Putamen (tissue), 1 donor: ENCODE results near the gene TMEM178B.
"Not testable (repeated sequence)": the region's sequence is repeated elsewhere in the genome, so short reads cannot be mapped to it uniquely, and the experiment has no call there.

ENCODE experiments used
- DNase-seq: peaks from one replicate; pipeline ENCODE4 v3.0.0-alpha.2; 2016; ENCODE audit warnings: low spot score

TMEM178B gene

DNA sequence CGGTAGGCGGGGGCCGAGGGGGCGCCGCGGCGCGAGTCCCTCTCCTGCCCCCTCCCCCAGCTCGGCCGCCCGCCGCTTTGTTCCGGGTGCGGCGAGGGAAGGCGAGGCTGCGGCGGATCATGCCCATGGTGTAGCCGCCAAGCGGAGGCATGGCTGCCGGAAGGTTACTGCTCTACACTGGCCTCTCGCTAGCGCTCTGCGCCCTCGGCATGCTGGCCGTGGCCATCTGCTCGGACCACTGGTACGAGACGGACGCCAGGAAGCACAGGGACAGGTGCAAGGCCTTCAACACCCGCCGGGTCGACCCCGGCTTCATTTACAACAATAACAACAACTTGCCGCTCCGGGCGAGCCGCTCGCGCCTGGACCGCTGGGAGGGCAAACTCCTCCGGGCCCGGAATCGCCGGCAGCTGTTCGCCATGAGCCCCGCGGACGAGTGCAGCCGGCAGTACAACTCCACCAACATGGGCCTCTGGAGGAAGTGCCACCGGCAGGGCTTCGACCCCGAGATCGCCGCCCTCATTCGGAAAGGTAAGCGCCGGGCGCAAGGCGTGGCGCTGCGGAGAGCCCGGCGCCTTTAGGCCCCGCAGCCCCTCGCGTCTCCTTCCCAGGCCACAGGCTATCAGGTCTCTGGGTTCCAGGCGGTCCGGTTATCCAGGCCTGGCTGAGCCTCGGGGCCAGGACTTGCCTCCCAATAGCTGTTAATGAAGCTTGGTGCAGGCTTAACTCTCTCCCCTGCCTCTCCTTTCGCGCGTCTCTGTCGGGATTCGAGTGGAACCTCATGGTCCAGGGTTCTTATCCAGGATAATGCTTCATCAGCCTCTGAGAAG, 513 bp downstream of the TMEM178B start:
- DNase-seq = no peak

DNA sequence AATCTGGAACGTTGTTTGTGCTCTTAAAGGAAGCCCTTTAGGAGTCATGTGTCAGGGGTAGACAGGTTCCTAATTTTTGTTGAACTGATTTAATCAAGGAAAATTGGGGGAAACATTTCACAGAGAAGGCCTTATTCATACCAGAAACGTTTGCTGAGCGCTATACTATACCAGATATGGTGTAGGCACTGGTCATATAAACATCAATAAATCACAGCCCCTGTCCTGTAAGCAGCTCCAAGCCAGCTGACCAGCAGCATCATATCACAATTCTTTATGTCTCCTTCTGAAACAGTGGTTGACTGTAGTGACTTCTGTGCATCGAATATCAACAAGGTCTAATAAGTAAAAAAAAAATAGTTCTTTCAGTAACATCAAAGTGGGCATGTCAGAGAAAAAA, 1.1 kb downstream of the TMEM178B start:
- DNase-seq = no peak

DNA sequence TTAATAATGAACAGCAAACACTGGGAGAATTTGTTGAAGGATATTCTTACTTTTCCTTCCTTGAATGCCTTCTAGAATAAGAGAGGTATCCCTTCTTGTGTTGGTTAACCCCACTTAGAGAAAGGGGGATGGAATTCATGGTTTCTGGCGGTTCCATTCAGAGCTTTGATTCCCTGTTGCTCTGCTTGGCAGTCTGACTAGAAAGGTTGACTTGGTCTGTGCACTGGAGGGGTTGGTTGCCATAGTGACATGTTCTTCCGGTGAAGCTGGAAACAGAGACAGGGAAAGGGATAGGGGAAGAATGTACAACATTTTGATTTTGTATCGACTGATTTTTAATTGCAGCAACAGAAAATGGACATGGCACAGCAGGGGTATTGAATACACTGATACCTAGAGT, 2.5 kb downstream of the TMEM178B start:
- no peak for DNase-seq

DNA sequence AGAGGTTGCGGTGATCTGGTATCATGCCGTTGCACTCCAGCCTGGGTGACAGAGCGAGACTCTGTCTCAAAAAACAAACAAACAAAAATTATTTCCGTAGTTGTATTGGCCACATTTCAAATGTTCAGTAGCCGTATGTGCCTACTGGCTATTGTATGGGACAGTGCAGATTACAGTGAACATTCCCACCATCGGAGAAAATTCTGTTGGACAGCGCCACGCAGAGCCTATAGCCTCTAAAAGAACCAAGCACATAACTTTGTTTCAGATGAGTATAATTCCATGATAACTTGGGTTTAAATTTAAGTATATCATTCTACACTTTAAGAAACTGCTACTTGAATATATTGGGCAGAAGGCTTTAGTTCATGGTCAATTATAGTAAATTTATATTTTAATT, 5.4 kb downstream of the TMEM178B start:
- no peak for DNase-seq

DNA sequence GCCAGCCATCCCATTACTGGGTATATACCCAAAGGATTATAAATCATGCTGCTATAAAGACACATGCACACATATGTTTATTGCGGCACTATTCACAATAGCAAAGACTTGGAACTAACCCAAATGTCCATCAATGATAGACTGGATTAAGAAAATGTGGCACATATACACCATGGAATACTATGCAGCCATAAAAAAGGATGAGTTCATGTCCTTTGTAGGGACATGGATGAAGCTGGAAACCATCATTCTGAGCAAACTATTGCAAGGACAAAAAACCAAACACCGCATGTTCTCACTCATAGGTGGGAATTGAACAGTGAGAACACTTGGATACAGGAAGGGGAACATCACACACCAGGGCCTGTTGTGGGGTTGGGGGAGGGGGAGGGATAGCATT, 15.6 kb downstream of the TMEM178B start:
- not testable (repeated sequence) for DNase-seq

DNA sequence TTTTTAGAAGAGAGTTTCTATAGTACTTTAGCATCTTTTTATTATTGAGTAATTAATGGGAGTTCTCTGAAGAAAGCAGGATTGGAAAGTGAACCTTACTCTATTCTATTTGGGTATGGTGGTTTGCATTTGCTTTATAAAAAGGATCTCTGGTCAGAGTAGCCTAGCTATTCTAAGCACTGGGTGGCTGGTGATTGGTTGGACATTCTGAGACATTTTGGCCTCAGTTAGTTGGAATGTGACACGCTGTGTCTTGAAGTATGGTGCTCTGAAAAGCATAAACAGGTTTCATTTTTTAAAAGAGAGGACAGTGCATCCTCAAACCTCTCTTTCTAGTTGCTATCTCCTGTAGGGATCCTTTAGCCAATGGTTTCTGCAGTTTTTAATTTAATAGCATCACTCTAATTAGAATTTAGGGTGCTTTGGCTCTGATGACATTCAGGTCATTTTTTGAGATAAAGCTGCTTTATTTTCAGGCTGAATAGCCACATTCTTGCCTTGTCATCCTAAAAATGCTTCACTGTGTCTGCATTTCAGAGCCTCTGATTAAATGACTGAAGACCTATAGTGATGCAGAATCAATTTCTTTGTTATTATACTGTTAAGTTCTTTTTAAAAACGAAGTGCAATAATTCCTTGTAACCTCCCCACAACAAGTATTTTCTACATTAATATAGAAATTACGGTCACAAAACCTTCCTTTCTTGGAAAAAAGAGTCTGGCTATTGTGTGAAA, 20.6 kb downstream of the TMEM178B start:
- no peak for DNase-seq

DNA sequence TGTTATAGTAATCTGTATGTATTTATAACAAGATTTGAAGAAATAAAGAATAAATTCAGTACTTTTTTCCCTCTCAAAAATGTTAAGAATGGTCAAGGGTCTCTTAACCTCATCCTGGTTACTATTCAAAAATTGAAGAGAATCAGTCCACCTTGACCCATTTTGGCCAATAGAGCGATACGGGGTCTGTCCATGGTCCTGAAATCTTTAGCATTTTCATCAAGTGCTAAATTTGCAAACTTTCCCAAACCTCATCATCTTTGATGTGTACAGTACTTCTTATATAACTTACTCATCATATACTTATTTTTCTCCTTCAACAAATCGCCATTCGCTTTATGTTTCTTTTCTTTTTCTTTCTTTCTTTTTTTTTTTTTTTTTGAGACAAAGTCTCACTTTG, 23.6 kb downstream of the TMEM178B start:
- no peak for DNase-seq

DNA sequence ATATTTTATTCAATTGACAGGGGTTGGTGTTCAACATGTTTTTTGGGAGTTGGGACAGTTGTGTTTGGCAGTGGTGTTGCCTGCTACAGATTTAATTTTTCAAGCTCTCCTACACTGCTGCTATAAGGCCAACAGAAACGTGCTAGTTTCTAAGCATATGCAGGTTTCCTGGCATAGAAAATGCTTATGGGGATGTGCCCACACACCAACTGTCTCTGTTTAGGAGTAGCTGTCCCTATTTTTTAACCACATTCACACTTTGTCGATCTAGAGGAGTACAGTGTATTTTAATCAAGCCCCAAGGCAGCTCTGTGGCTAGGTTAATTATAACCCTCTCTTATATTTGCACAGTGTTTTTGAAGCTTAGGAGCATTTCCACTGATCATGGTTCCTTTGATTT, 28.6 kb downstream of the TMEM178B start:
- no peak for DNase-seq

DNA sequence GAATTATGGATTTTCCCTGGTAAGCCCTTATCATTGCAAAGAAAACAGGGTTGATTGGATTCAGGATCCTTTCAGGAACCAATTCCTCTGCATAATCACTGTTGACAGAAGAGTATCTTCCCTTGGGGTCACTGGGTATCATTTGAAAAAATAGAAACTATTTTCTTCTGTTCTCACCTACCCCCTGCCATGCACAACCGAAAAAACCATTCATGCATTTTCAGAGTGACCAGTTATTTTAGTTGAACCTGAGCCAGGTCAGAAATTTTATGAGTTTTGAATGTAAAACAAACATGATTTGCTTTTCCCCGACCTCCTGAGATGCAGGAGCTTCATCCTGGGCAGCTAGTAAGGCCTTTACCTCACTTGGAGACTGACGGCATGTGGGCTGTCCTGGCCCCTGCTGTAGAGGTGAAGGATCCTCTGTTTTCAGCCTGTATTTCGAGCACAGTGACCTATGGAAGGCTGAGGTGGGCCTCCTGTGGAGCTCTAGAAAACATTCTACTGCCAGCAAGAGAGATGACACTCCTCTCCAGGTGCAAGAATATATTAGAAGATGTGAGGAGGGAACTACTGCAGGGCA, 30.1 kb downstream of the TMEM178B start:
- DNase-seq = no peak

DNA sequence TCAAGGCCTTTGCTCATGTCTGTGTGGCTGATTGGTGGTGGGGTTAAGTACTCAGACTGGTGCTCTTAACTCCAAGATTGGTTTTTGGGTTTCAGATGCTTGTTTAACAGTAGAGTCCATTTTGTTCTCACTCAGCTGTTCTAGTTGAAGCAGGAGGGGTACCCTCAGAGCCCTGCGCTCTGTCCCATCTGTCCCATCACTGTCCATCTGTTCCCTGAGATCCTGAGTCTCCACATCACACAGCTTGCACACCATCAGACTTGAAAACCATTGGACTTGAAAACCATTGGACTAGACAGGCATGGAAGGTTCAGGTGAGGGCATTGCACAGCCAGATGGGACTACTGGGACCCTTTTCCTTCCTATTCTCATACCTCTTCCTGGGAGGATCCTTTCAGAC, 39.3 kb downstream of the TMEM178B start:
- DNase-seq = no peak

DNA sequence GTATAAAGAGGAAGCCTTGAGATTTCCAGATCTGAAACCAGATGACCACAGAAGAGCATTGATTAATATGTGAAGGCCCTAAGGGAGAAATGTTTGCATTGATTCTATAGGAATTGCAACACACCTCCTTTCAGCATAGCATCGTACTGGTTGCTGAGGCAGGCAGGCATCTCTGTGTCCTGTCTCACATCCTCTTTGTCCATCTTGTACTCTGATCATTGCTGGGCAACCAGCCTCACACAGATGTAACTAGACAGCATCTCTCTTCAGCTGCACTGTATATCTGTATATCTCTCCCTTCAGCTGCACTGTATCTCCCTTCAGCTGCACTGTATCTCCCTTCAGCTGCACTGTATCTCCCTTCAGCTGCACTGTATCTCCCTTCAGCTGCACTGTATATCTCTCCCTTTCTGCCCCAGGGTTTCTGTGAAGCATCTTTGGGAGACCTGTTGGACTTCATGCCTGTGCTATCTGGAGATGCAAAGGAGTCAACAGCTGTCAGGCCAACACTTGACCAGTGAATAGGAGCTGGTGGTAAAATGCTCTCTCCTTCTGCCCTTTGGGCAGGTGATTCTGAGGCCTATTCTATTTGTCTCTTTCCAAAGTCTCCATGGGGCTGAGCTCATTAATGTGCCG, 40.3 kb downstream of the TMEM178B start:
- DNase-seq = no peak

DNA sequence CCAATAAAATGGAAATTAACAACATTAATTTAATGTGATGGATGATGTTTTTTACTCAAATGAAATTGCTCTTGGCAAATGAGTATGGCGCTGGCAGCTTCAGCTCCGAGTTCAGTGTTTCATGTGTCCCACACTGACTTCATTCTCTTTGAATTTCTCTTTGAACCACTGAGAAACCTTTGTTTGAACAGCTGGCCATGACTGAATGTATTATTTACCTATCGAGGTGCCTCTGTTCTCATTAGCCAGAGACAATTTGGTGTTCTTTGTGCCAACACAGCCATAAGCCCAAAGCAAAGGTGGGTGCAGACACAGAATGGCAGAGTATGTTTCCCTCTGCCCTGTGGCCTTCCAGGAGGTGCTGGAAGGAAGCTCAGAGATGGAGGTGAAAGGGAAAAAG, 42.1 kb downstream of the TMEM178B start:
- no peak for DNase-seq

DNA sequence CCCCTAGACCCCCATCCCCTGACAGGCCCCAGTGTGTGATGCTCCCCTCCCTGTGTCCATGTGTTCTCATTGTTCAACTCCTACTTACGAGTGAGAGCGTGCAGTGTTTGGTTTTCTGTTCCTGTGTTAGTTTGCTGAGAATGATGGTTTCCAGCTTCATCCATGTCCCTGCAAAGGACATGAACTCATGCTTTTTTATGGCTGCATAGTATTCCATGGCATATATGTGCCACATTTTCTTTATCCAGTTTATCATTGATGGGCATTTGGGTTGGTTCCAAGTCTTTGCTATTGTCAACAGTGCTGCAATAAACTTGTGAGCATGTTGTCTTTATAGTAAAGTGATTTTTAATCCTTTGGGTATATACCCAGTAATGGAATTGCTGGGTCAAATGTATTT, 42.8 kb downstream of the TMEM178B start:
- not testable (repeated sequence) for DNase-seq

DNA sequence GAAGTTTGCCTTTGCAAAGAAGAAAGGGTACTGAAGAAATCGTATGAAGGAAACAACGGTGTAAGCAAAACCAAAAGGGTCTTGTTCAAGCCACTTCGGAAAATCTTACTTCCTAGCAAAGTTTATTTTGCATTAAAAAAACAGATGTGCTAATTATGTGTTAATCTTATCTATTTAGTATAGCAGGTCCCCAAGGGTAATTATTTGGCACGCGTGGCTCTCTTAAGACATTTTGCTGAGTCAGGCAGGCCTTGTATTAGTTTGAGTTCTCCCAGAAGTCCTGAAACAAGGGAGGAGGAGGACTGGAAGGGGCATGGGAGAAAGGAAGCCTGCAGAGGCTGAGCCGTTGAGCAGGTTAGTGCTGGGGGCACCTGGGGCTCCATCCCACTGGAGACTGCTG, 44.9 kb downstream of the TMEM178B start:
- DNase-seq = no peak

DNA sequence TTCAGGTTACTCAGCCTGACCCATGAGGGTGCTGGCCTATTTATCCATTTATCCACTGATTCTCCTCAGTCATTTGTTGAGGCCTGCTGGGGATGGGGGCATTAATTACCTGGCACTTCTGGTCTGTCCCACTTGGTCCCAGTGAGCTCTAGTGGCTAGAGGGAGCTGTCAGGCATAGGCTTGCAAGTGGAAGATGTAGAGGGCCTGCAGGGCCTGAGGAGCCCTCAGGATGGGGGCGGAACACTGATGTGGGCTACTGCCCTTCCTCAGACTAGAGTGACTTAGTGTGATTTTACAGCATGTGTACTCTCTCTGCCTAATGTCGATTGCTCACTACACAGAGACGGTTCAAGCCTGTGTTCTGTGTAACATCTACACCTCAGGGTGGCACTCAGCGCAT, 45.3 kb downstream of the TMEM178B start:
- DNase-seq = no peak

DNA sequence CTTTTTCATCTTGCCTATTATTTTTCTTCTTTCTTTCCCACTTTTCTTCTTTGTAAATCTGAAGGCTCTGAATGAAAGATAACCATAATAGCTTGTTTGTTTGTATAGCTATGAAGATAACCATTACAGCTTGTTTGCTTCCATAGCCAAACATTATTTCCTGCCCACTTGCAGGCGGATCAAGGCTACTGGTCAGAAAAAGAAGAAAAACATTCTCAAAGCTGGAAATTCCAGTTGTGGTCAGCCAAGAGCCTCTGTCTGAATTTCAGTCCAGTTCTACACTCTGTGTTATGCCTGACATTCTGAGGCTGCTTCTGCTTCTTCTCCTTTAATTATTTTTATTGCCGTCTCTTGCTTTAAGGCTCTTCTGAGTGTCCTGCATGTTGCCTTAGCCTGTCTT, 48.9 kb downstream of the TMEM178B start:
- no peak for DNase-seq

DNA sequence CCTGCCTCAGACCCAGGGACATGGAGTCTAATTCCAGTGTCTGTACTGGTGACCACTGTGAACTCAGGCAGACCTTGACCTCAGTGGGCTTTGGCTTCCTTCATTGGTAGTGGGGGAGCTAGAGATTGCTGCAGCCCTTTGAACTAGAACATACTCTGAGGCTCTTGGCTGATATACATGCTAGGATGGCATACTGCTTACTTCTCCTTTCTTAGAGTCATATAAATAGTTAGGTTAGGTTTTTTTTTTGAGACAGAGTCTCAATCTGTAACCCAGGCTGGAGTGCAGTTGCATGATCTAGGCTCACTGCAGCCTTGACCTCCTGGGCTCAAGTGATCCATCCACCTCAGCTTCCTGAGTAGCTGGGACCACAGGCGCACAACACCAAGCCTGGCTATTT, 49.7 kb downstream of the TMEM178B start:
- no peak for DNase-seq

DNA sequence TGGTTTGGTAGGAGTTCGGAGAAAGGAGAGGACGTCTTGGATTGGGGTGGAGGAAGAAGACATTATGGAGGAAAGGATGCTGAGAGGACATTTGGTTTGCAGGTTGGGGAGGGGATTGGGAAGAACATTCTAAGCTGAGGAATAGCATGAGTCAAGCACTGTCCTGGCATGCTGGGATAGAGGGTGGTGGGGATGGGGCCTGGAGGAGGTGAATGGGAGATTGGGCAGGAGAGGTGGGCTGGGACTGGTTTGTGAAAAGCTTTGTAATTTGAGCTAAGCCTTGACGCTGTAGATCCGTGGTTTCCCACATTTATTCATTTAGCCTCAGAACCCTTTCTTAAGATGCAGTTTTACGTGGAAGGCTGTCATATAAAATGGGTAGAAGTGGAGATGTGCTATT, 52.2 kb downstream of the TMEM178B start:
- no peak for DNase-seq

DNA sequence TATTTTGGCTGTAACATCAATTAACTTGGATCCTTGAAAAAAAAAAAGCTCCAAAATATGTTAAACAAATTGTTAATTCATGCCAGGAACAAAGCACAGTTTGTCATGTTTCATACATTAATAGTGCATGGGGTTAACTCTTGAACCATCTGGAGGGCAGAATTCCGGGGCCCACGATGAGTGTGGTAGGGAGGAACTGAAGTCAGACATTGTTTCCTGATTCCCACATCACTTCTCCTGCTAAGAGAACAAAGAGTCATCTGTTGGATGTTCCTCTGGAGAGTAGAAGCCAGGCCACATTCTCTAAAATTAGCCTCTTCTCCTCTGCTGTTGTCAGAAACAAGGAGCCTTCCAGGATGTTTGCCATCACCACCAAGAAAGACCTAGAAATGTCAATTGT, 54.6 kb downstream of the TMEM178B start:
- DNase-seq = peak; percentile 55

DNA sequence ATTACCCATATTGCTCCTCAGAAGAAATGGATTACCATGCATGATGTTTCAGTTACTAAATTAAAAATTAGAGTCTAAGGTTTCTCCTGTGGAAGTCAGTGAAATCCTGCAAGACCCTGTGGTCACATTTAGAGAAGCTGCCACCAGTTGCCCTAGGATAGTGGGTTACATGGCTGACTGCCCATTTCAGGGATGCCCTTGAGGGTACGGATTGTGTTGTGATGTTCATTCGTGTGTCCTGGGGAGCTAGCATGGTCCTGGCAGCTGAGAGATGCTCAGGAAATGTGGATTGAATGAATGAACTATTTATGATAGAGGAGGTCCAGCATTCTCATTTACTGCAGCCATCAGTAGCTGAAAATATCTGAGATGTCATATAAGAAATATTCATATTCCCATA, 55.1 kb downstream of the TMEM178B start:
- DNase-seq = no peak

DNA sequence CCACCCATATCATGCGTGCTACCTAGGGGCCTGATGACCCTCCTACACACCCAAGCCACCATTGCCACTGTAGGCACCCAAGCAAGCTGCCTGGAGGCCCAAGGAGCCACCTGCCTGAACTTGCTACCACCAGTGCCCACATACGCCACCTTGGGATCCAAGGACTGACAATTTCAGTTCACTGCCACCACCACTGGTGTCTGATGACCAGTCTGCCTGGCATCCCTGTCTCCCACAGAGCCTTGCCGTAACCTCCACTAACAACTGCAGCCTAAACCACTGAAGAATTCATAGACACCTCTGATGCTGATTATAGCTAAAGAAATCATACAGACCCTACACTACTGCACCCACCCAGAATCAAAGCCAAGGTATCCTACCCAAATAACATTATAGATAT, 58.8 kb downstream of the TMEM178B start:
- no peak for DNase-seq

DNA sequence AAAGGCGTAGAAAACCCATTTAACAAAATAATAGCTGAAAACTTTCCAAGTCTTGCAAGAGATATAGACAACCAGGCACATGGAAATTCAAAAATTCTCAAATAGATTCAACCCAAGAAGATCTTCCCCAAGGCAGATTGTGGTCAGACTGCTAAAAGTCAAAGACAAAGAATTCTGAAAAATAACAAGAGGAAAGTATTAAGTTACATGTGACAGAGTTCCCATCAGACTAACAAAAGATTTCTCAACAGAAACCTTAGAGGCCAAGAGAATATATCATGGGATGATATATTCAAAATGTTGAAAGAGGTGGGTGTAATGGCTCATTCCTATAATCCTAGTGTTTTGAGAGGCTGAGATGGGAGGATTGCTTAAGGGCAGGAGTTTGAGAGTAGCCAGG, 59.8 kb downstream of the TMEM178B start:
- DNase-seq = no peak

DNA sequence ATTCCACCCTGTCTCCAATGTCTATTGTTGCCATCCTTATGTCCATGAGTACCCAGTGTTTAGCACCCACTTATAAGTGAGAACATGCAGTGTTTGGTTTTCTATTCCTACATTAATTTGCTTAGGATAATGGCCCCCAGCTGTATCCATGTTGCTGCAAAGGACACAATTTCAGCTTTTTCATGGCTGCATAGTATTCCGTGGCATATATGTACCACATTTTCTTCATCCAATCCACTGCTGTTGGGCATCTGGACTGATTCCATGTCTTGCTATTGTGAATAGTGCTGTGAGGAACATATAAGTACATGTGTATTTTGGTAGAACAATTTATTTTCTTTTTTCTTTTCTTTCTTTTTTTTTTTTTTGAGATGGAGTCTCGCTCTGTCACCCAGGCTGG, 68.2 kb downstream of the TMEM178B start:
- no peak for DNase-seq
